ENCODE measurements around the gene PTPRU. TPM values are rescaled to one million over a fixed set of nuclear protein-coding genes. Genes with fewer than 3 reads are reported as not detected.

Gene PTPRU
- total and polyA plus RNA-seq, 7 donors, result 14.5 to 51.4 (median 25.6) TPM

- 78 to 87% (median 80%) methylated on average over 8 of the region's 8 CpGs for WGBS, 3 donors
- Histone ChIP-seq H3K27me3 (ENCODE audit: insufficient read depth in 3 of 3, low read length in 2 of 3) (no peaks in the 10 kb centered on the region), H3K4me3 (no peak overlapping the region), H3K9me3 (no peaks in the 10 kb centered on the region), H3K36me3 (ENCODE audit: insufficient read depth in 1 of 2, low read depth in 1 of 2) (peaks cover 0 to 46% of the 10 kb centered on the region in 2 donors), H3K27ac (no peak overlapping the region), H3K4me1 (no peaks in the 10 kb centered on the region)
- no peak for TF ChIP-seq CTCF (IDR thresholded peaks at IDR 0.05)
- no peak for DNase-seq
- ATAC-seq, result no peak
- intact Hi-C loops (cut with DNase I), result no loop called here
Measured at GRCh38 chr1:29304025-29304684, 67.8 kb downstream of the PTPRU start.

- Histone ChIP-seq H3K27me3 (ENCODE audit: insufficient read depth in 3 of 3, low read length in 2 of 3) (no peaks in the 10 kb centered on the region), H3K4me3 (no peak overlapping the region), H3K36me3 (ENCODE audit: insufficient read depth in 1 of 2, low read depth in 1 of 2) (peaks cover 0 to 29% of the 10 kb centered on the region in 2 donors), H3K4me1 (no peaks in the 10 kb centered on the region), H3K27ac (no peak overlapping the region), H3K9me3 (no peaks in the 10 kb centered on the region)
- no peak for DNase-seq
- no peak for TF ChIP-seq CTCF (IDR thresholded peaks at IDR 0.05)
- intact Hi-C loops (cut with DNase I), result no loop called here
- no peak for ATAC-seq
- 79 to 88% (median 87%) methylated on average over 7 of the region's 7 CpGs for WGBS, 3 donors
Measured at GRCh38 chr1:29305943-29306342, 69.6 kb downstream of the PTPRU start.

DNA sequence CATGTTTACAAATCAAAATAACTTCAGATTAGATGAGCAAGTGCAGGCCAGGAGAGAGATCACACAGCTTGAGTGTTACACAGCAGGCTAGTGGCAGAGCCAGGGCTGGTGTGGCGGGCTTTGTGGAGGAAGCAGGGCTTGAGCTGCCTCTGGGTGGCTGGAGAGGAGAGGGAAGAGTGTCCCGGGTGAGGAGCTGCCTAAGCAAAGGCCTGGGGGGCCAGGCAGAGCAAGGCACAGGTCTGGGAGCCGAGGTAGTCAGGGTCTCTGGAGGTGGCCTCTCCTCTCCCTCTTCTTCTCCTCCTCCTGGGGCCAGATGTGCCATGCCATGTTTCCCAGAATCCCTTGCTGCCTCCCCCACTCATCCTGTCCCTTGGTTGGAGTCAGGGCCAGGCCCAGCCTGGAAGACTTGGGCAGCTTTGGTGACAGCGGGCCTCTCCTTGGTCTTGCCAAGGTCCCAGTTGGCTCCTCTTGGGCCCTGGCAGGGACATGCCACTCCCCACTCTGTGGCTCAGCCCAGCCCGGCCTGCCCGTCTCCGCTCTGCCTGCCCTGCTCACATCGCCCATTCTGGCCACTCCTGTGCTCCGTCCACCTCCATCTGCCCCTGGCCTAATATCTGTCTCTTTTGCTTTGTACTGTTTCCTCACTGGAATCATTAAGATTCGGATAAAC, 70.3 kb downstream of the PTPRU start:
- Histone ChIP-seq H3K9me3 (no peaks in the 10 kb centered on the region), H3K27ac (no peak overlapping the region), H3K4me3 (no peak overlapping the region), H3K27me3 (ENCODE audit: insufficient read depth in 3 of 3, low read length in 2 of 3) (no peaks in the 10 kb centered on the region), H3K36me3 (ENCODE audit: insufficient read depth in 1 of 2, low read depth in 1 of 2) (peaks cover 0 to 27% of the 10 kb centered on the region in 2 donors), H3K4me1 (no peaks in the 10 kb centered on the region)
- intact Hi-C loops (cut with DNase I), result no loop called here
- ATAC-seq, result no peak
- DNase-seq, result no peak
- no peak for TF ChIP-seq CTCF (IDR thresholded peaks at IDR 0.05)
- 74 to 80% (median 74%) methylated on average over 9 to 10 of the region's 10 CpGs for WGBS, 3 donors

- intact Hi-C loops (cut with DNase I), result no loop called here
- no peaks in the 10 kb centered on the region for H3K27me3 ChIP-seq (ENCODE audit: insufficient read depth in 3 of 3, low read length in 2 of 3)
- WGBS, 3 donors, result 85 to 92% (median 91%) methylated on average over 6 of the region's 6 CpGs
- H3K36me3 ChIP-seq (ENCODE audit: insufficient read depth in 1 of 2, low read depth in 1 of 2), result peaks cover 0 to 36% of the 10 kb centered on the region in 2 donors
- no peak overlapping the region for H3K27ac ChIP-seq
- H3K4me1 ChIP-seq, result no peaks in the 10 kb centered on the region
- TF ChIP-seq CTCF (IDR thresholded peaks at IDR 0.05), result no peak
- ATAC-seq, result no peak
- no peak for DNase-seq
- no peaks in the 10 kb centered on the region for H3K9me3 ChIP-seq
- no peak overlapping the region for H3K4me3 ChIP-seq
Measured at GRCh38 chr1:29309075-29309474, 72.8 kb downstream of the PTPRU start.
